Measurements from ENCODE around the gene TLCD1.

The TLCD1 gene

DNA sequence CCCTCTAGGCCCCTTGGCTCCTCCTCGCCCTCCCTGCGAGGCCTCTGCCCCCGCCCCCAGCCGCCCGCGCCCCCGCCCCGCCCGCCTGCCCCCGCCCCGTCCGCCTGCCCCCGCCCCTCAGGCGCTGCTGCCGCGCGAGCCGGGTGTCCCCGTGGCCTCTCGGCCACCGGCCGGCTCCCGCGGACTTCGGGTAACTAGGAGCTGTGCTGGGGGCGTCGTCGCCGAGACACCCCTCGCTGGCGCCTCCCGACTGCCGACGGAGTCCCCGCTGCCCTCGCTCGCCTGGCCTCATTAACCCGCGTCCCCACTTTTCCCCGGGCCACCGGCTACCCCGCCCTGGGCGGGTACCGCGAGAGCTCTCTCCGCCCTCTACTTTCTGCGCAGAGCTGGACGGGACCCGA lies at the start of gene TLCD1:
TLCD1 (minus strand) TSS at position 8 of the 401 bp plus-strand sequence. CDS start 136 bp downstream, outside the sequence.
- TF ChIP-seq, protein P1, sequence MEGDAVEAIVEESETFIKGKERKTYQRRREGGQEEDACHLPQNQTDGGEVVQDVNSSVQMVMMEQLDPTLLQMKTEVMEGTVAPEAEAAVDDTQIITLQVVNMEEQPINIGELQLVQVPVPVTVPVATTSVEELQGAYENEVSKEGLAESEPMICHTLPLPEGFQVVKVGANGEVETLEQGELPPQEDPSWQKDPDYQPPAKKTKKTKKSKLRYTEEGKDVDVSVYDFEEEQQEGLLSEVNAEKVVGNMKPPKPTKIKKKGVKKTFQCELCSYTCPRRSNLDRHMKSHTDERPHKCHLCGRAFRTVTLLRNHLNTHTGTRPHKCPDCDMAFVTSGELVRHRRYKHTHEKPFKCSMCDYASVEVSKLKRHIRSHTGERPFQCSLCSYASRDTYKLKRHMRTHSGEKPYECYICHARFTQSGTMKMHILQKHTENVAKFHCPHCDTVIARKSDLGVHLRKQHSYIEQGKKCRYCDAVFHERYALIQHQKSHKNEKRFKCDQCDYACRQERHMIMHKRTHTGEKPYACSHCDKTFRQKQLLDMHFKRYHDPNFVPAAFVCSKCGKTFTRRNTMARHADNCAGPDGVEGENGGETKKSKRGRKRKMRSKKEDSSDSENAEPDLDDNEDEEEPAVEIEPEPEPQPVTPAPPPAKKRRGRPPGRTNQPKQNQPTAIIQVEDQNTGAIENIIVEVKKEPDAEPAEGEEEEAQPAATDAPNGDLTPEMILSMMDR (IDR thresholded peaks at IDR 0.05), result no peak

DNA sequence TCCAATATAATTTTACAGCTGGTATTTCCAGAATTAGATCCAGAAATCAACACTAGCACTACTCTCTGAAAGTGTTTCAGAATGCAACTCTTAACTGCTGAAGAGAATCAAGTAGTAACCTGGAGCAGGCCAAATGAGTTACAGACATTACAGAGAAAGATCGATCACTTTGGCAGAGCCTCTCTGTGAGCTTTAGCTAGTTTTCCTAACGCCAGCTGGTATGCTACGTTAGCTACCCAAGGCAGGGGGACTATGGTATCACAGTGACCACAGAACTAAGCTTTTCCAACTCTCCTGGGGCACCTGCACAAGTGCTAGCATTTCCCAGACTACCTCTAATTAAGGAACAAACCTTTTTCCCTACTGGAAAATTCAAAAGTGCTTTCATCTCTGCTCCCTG lies 48.2 kb upstream of the TLCD1 start:
- TF ChIP-seq, protein P1 (IDR thresholded peaks at IDR 0.05), result no peak

DNA sequence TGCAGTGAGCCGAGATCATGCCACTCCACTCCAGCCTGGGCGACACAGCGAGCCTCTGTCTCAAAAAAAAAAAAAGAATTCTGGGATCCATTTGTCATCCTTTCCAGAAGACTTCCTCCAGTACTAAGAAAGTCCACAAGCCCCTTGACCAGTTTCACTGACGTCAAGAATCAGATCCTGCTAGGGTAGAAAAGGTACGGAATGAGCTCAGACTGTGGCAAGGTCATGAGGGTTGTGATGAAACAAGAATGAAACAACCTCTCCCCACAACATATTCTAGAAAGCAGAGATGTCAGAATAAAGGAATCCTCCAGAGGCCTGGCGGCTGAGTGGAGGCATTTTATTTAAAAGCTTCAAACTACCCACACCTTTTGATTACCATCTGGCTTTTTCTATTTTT lies 47.7 kb upstream of the TLCD1 start:
- TF ChIP-seq, protein P1 (IDR thresholded peaks at IDR 0.05), result no peak

DNA sequence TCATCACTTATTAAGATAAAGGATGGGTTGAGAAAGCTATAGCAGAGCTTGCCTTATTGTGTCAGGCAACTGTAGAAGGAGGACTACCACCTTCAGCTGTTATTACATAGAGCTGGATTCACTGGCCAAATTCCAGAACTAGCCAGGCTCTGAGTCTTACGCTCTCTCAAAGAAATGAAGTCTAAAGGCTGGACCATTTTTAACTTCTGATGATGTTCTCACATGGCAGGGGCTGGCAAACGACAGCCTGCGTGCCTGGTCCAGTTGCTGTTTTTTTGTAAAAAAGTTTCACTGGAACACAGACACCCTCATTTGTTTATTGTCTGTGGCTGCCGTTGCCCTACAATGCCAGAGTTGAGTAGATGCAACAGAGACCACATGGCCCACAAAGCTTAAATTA lies 39.0 kb upstream of the TLCD1 start:
- TF ChIP-seq, protein P1 (IDR thresholded peaks at IDR 0.05), result no peak

- TF ChIP-seq, protein P1 (IDR thresholded peaks at IDR 0.05), result peak; percentile 92
Observed at GRCh38 chr17:28763804-28764266, 37.8 kb upstream of the TLCD1 start.

DNA sequence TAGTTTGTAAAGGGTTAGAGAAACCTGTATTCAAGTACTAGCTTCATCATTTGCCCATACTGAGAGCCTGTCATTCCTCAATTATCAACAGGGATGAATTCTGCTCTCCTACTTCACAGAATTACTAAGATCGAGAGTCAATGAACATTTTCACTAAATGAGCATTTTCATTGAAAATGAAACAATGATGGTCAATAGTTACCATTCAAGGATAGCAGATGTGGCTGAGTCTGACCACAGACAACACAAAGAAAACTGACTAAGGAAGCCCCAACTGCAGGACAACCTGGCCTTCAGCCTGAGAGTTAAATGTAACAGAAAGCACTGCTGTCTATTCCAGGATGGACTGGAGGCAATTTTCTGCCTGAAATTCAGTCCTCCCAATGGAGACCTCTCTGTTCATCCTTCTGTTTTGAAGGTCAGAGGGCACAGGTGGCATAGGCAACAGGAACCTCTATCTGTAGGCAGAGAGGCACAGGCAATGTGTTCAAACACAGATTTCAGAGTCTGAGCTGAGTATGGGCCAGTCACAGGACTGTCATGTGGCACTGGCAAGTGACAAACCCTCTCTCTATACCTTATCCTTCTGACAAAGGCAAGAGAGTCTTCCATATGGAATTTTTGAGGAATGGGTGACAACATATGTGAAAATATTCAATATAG lies 37.2 kb upstream of the TLCD1 start:
- TF ChIP-seq, protein P1 (IDR thresholded peaks at IDR 0.05), result no peak

- TF ChIP-seq, protein P1 (IDR thresholded peaks at IDR 0.05), result no peak
Observed at GRCh38 chr17:28760601-28761562, 34.8 kb upstream of the TLCD1 start.

All from LNCAP (cell line).